K562 (cell line): ENCODE measurements around the gene COQ5. TPM values are rescaled to one million over a fixed set of nuclear protein-coding genes. Genes with fewer than 3 reads are reported as not detected.

Experiments used
- REST ChIP-seq, 2 experiments: fragments of 450-650 bp; formaldehyde crosslinking in 1 of 2; IDR thresholded peaks; 2 replicates each; pipeline versions ENCODE4 v1.4.0 to v1.6.1; 2014 to 2020; ENCODE audit warnings: mild to moderate bottlenecking in 2 of 2, borderline replicate concordance in 1 of 2, low read depth in 1 of 2
- polyA plus RNA-seq, 8 experiments: library from polyadenylated mRNA; depleted of rRNA in 4 of 8; stranded (reverse) in 5 of 8; unstranded in 3 of 8; fragments of >200 nt; fragmentation: Nextera tagmentation in 2 of 8; fragmentation: Illumina TruSeq in 1 of 8; extraction: Ambion mirVana in 2 of 8; extraction: Trizol in 1 of 8; gene quantifications; 2 replicates each; pipeline versions ENCODE4 v1.2.1 to v1.2.3, GENCODE V29; 2011 to 2014; ENCODE audit warnings: inconsistent platforms in 1 of 8, missing spikeins in 1 of 8
- total RNA-seq, 7 experiments: library from RNA; depleted of rRNA in 6 of 7; stranded (reverse); fragments of >200 nt in 6 of 7; fragmentation: Illumina TruSeq in 2 of 7; extraction: Trizol in 2 of 7; gene quantifications; 2 replicates each; pipeline versions ENCODE4 v1.2.1 to v1.2.3, GENCODE V29; 2011 to 2021; ENCODE audit warnings: low replicate concordance in 1 of 7
- TF ChIP-seq, protein P1 (sequence below), 2 experiments: fragments of 250-450 bp in 1 of 2; fragments of 450-650 bp in 1 of 2; sonication (Bioruptor Pico) in 1 of 2; IDR thresholded peaks; 2 replicates each; pipeline versions ENCODE4 v1.6.1 to v1.8.0; 2016 to 2021; ENCODE audit warnings: mild to moderate bottlenecking in 2 of 2, moderate library complexity in 2 of 2, missing compliant biosample characterization in 1 of 2, missing genetic modification characterization in 1 of 2

COQ5 gene
- total and polyA plus RNA-seq, 9 of the 15 experiments (the other 6 are each of a cell fraction or from before 2014, with no cell fraction given): 19.2 to 59.7 (median 30.4) TPM

GRCh38 chr12:120557589-120557988, 28.6 kb upstream of the COQ5 start (continued):
- TF ChIP-seq, protein P1, sequence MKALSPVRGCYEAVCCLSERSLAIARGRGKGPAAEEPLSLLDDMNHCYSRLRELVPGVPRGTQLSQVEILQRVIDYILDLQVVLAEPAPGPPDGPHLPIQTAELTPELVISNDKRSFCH (CRISPR knock-in tag; IDR thresholded peaks at IDR 0.05): no peak
- TF ChIP-seq, protein P1 (tag; IDR thresholded peaks at IDR 0.05): no peak
- TF ChIP-seq REST (IDR thresholded peaks at IDR 0.05; ENCODE audit: borderline replicate concordance) (no peak), REST (CRISPR knock-in tag; IDR thresholded peaks at IDR 0.05; ENCODE audit: low read depth) (no peak)
